Spleen (tissue), 11 donors: Measurements from ENCODE around the gene KIFAP3. TPM values are rescaled to one million over a fixed set of nuclear protein-coding genes. Genes with fewer than 3 reads are reported as not detected.

Experiments used
- DNase-seq: peaks from one replicate; pipeline ENCODE4 v3.0.0-alpha.2; 2020
- H3K27ac ChIP-seq, 8 donors: fragments of 200-600 bp; sonication (generic) in 7 of 8; 1 replicate in 4 of 8; 2 replicates in 4 of 8; pipeline versions ENCODE4 v1.5.0 to v1.8.0; 2016 to 2021; ENCODE audit warnings: inconsistent platforms in 4 of 8, mild to moderate bottlenecking in 4 of 8, moderate library complexity in 1 of 8
- H3K27me3 ChIP-seq, 7 donors: fragments of 200-600 bp; sonication (generic) in 6 of 7; replicated peaks in 1 of 7; 1 replicate in 4 of 7; 2 replicates in 3 of 7; pipeline versions ENCODE4 v1.5.0 to v1.8.0; 2016 to 2021; ENCODE audit warnings: inconsistent platforms in 3 of 7, mild to moderate bottlenecking in 1 of 7
- H3K36me3 ChIP-seq, 6 donors: fragments of 200-600 bp; sonication (generic) in 5 of 6; 1 replicate in 4 of 6; 2 replicates in 2 of 6; pipeline versions ENCODE4 v1.5.0 to v1.8.0; 2016 to 2021; ENCODE audit warnings: inconsistent platforms in 2 of 6
- H3K4me1 ChIP-seq, 6 donors: fragments of 200-600 bp; sonication (generic) in 5 of 6; 1 replicate in 3 of 6; 2 replicates in 3 of 6; pipeline versions ENCODE4 v1.5.0 to v1.8.0; 2016 to 2021; ENCODE audit warnings: inconsistent platforms in 3 of 6
- H3K4me3 ChIP-seq, 8 donors: fragments of 200-600 bp; sonication (generic) in 7 of 8; 1 replicate in 4 of 8; 2 replicates in 4 of 8; pipeline versions ENCODE4 v1.5.0 to v1.8.0; 2016 to 2021; ENCODE audit warnings: inconsistent platforms in 4 of 8, mild to moderate bottlenecking in 4 of 8, moderate library complexity in 2 of 8
- H3K9me3 ChIP-seq, 8 donors: fragments of 200-600 bp; sonication (generic) in 7 of 8; 1 replicate in 4 of 8; 2 replicates in 4 of 8; pipeline versions ENCODE4 v1.5.0 to v1.8.0; 2016 to 2021; ENCODE audit warnings: inconsistent platforms in 4 of 8
- POLR2A ChIP-seq, 3 donors: fragments of 450-650 bp; IDR thresholded peaks; one replicate each; pipeline ENCODE4 v1.5.1; 2017; ENCODE audit warnings: antibody characterized with exemption in 3 of 3, mild to moderate bottlenecking in 1 of 3
- POLR2AphosphoS5 ChIP-seq, 3 donors: sonication (generic); formaldehyde crosslinking; IDR thresholded peaks; one replicate each; pipeline ENCODE4 v1.5.1; 2017; ENCODE audit warnings: antibody characterized with exemption in 3 of 3
- WGBS, 5 donors: extraction: QIAGEN DNeasy Blood & Tissue Kit in 3 of 5; methylation state at CpG; one replicate each; pipeline versions ENCODE4 v1.1.5 to v1.1.7; 2013 to 2018; 5-methylcytosine and 5-hydroxymethylcytosine counted together
- intact Hi-C: fragments of 100-400 bp; cut with DNase I; formaldehyde crosslinking; loops from one replicate; pipeline ENCODE4 v1.15.0; 2023; ENCODE audit warnings: low total_unique reads
- polyA plus RNA-seq, 3 donors: library from polyadenylated mRNA; stranded (reverse); fragments of 200-250 nt; gene quantifications; one replicate each; pipeline ENCODE4 v1.2.1, GENCODE V29; 2013
- total RNA-seq, 7 donors: library from RNA; depleted of rRNA in 3 of 7; stranded (reverse); fragments of >200 nt in 3 of 7; fragmentation: NEBNext Ultra II Directional in 4 of 7; extraction: Animal tissue kit (Norgen Biotek cat#: 25700) in 4 of 7; gene quantifications; one replicate each; pipeline versions ENCODE4 v1.1.0 to v1.2.1, GENCODE V29; 2016 to 2021
- TF ChIP-seq, protein P1 (sequence below), 11 experiments: fragments of 200-600 bp in 7 of 11; fragments of 450-650 bp in 4 of 11; sonication (generic) in 4 of 11; IDR thresholded peaks in 8 of 11; conservative IDR thresholded peaks in 3 of 11; 1 replicate in 7 of 11; 2 replicates in 4 of 11; pipeline versions ENCODE4 v1.4.0 to v1.8.0; 2016 to 2021; ENCODE audit warnings: antibody characterized with exemption in 11 of 11, inconsistent platforms in 4 of 11, mild to moderate bottlenecking in 1 of 11
- donor health status: healthy with polysubstance abuse.
- donor health status: DM: no; HTN: no; CAD: no; lungs with moderate emphysema.
- donor health status: DM: no; HTN: no; CAD: no.
- donor health status: Bipolar disorder and iron deficiency.
- donor health status: healthy.
- donor health status: DM: no; HTN: no; CAD: no.
- donor health status: DM: yes; HTN: yes; CAD: no.

KIFAP3 gene
- total and polyA plus RNA-seq, 10 donors, result 5.1 to 36.7 (median 20.6) TPM

DNA sequence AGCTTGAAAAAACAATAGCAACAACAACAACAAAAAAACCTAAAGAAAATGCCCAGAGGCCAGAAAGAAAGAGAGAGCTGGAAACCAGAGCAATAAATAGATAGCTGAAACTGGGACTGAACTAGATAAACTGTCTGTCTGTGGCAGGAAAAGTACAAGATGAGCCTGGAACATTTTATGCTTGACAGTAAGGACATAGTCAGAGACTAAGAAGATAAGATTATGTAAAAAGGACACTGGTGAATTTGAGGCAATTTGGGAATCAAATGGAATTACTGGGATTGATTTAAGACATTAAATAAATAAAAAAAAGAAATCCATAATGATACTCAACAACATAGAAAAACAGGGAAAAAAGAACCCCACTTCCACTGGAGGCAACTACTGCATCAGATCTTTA lies 1.7 kb upstream of the KIFAP3 start:
- intact Hi-C loops, result no loop called here
- TF ChIP-seq, protein P1, sequence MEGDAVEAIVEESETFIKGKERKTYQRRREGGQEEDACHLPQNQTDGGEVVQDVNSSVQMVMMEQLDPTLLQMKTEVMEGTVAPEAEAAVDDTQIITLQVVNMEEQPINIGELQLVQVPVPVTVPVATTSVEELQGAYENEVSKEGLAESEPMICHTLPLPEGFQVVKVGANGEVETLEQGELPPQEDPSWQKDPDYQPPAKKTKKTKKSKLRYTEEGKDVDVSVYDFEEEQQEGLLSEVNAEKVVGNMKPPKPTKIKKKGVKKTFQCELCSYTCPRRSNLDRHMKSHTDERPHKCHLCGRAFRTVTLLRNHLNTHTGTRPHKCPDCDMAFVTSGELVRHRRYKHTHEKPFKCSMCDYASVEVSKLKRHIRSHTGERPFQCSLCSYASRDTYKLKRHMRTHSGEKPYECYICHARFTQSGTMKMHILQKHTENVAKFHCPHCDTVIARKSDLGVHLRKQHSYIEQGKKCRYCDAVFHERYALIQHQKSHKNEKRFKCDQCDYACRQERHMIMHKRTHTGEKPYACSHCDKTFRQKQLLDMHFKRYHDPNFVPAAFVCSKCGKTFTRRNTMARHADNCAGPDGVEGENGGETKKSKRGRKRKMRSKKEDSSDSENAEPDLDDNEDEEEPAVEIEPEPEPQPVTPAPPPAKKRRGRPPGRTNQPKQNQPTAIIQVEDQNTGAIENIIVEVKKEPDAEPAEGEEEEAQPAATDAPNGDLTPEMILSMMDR (IDR thresholded peaks at IDR 0.05 in 8 of 11, conservative IDR thresholded peaks at IDR 0.05 in 3 of 11), result no peak
- TF ChIP-seq POLR2AphosphoS5 (IDR thresholded peaks at IDR 0.05), result no peak
- no peak for TF ChIP-seq POLR2A (IDR thresholded peaks at IDR 0.05)
- Histone ChIP-seq H3K36me3 (peaks cover 0 to under 1% (median 0%) of the 10 kb centered on the region in 6 donors), H3K4me3 (no peak overlapping the region), H3K9me3 (peaks cover 0 to 27% (median 18%) of the 10 kb centered on the region in 8 donors), H3K27ac (no peak overlapping the region), H3K27me3 (no peaks in the 10 kb centered on the region), H3K4me1 (peaks cover 8 to 41% (median 33%) of the 10 kb centered on the region in 6 donors)
- DNase-seq, result no peak

DNA sequence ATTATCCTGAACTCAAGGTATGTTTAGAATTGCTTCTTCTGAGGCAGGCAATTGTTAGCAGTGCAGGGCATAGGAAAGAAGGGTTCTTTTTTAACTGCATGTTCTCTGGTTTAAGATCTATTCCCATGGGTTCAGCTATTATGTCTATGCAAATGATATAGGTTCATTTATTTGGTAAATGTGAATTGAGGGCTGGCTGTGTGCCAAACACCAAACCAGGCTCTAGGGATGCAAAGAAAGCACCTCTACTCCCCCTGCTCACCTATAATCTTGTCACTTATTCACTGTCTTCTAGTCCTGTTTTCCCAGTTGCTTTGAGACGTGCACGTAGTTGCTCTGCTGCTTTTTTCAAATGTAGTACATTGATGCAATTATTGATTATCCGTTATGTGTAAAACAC lies 691 bp upstream of the KIFAP3 start:
- Histone ChIP-seq H3K27me3 (no peaks in the 10 kb centered on the region), H3K4me3 (peak overlapping the region; percentile 51 to 77 (median 64)), H3K4me1 (peaks cover 8 to 42% (median 34%) of the 10 kb centered on the region in 6 donors), H3K36me3 (peaks cover 0 to 8% (median 0%) of the 10 kb centered on the region in 6 donors), H3K9me3 (peaks cover 0 to 34% (median 18%) of the 10 kb centered on the region in 8 donors), H3K27ac (peak overlapping the region; percentile 53 to 88 (median 80))
- DNase-seq, result no peak
- 84 to 91% (median 86%) methylated on average over 3 of the region's 3 CpGs for WGBS, 5 donors
- intact Hi-C loops, result no loop called here
- TF ChIP-seq, protein P1 (IDR thresholded peaks at IDR 0.05 in 8 of 11, conservative IDR thresholded peaks at IDR 0.05 in 3 of 11), result no peak
- TF ChIP-seq POLR2A (IDR thresholded peaks at IDR 0.05), result no peak
- TF ChIP-seq POLR2AphosphoS5 (IDR thresholded peaks at IDR 0.05), result no peak

DNA sequence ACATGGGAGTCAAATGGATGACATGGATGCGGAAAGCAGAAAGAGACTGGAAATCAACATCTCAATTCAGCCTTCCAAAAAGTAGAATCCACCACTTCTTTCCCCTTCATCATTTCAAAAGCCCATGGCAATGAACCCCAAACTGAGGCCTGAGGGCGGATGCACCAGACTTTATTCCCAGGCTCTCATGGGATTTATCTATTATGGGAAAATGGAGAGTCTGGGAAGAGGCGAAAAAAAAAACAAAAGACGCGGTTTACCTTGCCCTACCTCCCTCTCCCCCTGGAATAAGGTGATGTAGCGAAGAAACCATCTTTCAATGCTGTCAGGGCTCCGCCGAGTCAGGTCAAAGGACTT lies 624 bp downstream of the KIFAP3 start:
- intact Hi-C loops, result no loop called here
- peak; percentile 52 for DNase-seq
- no peaks in the 10 kb centered on the region for H3K27me3 ChIP-seq
- peak overlapping the region; percentile 51 to 77 (median 64) for H3K4me3 ChIP-seq
- TF ChIP-seq, protein P1 (IDR thresholded peaks at IDR 0.05 in 8 of 11, conservative IDR thresholded peaks at IDR 0.05 in 3 of 11), result no peak
- no peak for TF ChIP-seq POLR2AphosphoS5 (IDR thresholded peaks at IDR 0.05)
- TF ChIP-seq POLR2A (IDR thresholded peaks at IDR 0.05), result no peak
- peak overlapping the region; percentile 48 to 88 (median 80) for H3K27ac ChIP-seq
- peaks cover 0 to 8% (median 0%) of the 10 kb centered on the region in 6 donors for H3K36me3 ChIP-seq
- peaks cover 0 to 26% (median 10%) of the 10 kb centered on the region in 8 donors for H3K9me3 ChIP-seq
- H3K4me1 ChIP-seq, result peaks cover 8 to 46% (median 34%) of the 10 kb centered on the region in 6 donors
- WGBS, 5 donors, result 21 to 28% (median 25%) methylated on average over 8 of the region's 8 CpGs

DNA sequence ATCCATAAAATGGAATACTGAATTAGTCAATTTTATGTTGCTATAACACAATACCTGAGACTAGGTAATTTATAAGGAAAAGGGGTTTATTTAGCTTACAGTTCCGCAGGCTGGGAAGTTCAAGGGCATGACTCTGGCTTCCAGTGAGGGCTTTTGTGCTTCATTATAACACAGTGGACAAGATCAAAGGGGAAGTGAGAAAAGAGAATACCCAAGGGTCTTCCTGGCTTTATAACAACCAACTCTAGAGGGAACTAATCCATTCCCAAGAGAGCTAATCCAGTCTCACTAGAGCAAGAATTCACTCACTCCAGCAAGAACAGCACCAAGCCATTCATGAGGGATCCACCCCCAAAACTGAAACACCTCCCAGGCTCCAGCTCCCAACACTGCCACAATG lies 3.1 kb downstream of the KIFAP3 start:
- 91 to 98% (median 92%) methylated on average over 1 of the region's 1 CpG for WGBS, 5 donors
- H3K9me3 ChIP-seq, result peaks cover 0 to 13% (median 0%) of the 10 kb centered on the region in 8 donors
- no peak for DNase-seq

More for the DNA sequence above, 3.1 kb downstream of the KIFAP3 start:
- intact Hi-C loops, result no loop called here
- H3K36me3 ChIP-seq, result peaks cover 0 to 8% (median 0%) of the 10 kb centered on the region in 6 donors
- no peaks in the 10 kb centered on the region for H3K27me3 ChIP-seq
- no peak overlapping the region for H3K4me3 ChIP-seq
- no peak overlapping the region for H3K27ac ChIP-seq
- TF ChIP-seq POLR2AphosphoS5 (IDR thresholded peaks at IDR 0.05) (no peak), POLR2A (IDR thresholded peaks at IDR 0.05) (no peak)
- TF ChIP-seq, protein P1 (IDR thresholded peaks at IDR 0.05 in 8 of 11, conservative IDR thresholded peaks at IDR 0.05 in 3 of 11), result no peak
- peaks cover 8 to 60% (median 34%) of the 10 kb centered on the region in 6 donors for H3K4me1 ChIP-seq
